HepG2 (cell line): ENCODE measurements around the gene GLRX2. TPM values are rescaled to one million over a fixed set of nuclear protein-coding genes. Genes with fewer than 3 reads are reported as not detected.
A peak's percentile ranks its signal among the peaks of the same experiment; 100 is the strongest.

ENCODE experiments used
- ETS1 ChIP-seq: sonication (generic); formaldehyde crosslinking; IDR thresholded peaks from 2 replicates; pipeline ENCODE4 v1.4.0; 2020; ENCODE audit warnings: missing genetic modification reagents
- ISX ChIP-seq: sonication (generic); formaldehyde crosslinking; conservative IDR thresholded peaks from 2 replicates; pipeline ENCODE4 v1.5.0; 2020; ENCODE audit warnings: missing genetic modification reagents
- JARID2 ChIP-seq: sonication (generic); formaldehyde crosslinking; IDR thresholded peaks from 2 replicates; pipeline ENCODE4 v1.8.1; 2023; ENCODE audit warnings: missing genetic modification reagents, inconsistent platforms; ENCODE audit not compliant: insufficient replicate concordance
- NR2F1 ChIP-seq, 2 experiments: fragments of 450-650 bp in 1 of 2; formaldehyde crosslinking in 1 of 2; IDR thresholded peaks; 2 replicates each; pipeline versions ENCODE4 v1.5.0 to v1.6.1; 2016 to 2020; ENCODE audit warnings: mild to moderate bottlenecking in 1 of 2, missing compliant biosample characterization in 1 of 2, missing genetic modification reagents in 1 of 2, moderate library complexity in 1 of 2
- POLR2AphosphoS5 ChIP-seq: IDR thresholded peaks from 2 replicates; pipeline ENCODE4 v1.6.1; 2012; ENCODE audit warnings: low read depth, low read length
- REL ChIP-seq: sonication (generic); formaldehyde crosslinking; conservative IDR thresholded peaks from 2 replicates; pipeline ENCODE4 v1.8.0; 2022; ENCODE audit warnings: mild to moderate bottlenecking, missing genetic modification reagents, moderate library complexity
- SOX6 ChIP-seq, 2 experiments: fragments of 450-650 bp in 1 of 2; sonication (generic) in 1 of 2; formaldehyde crosslinking in 1 of 2; IDR thresholded peaks; 2 replicates each; pipeline versions ENCODE4 v1.4.0 to v1.6.1; 2017 to 2020; ENCODE audit warnings: antibody characterized with exemption in 1 of 2, mild to moderate bottlenecking in 1 of 2, missing genetic modification reagents in 1 of 2
- YEATS4 ChIP-seq: sonication (generic); formaldehyde crosslinking; IDR thresholded peaks from 2 replicates; pipeline ENCODE4 v1.4.0; 2020; ENCODE audit warnings: missing genetic modification reagents, borderline replicate concordance
- ZBTB7B ChIP-seq: sonication (generic); formaldehyde crosslinking; IDR thresholded peaks from 2 replicates; pipeline ENCODE4 v1.4.0; 2020; ENCODE audit warnings: missing genetic modification reagents
- ZFP62 ChIP-seq: sonication (generic); formaldehyde crosslinking; IDR thresholded peaks from 2 replicates; pipeline ENCODE4 v1.4.0; 2020; ENCODE audit warnings: missing genetic modification reagents
- ZNF333 ChIP-seq: sonication (generic); formaldehyde crosslinking; IDR thresholded peaks from 2 replicates; pipeline ENCODE4 v1.4.0; 2020; ENCODE audit warnings: mild to moderate bottlenecking, missing genetic modification reagents, borderline replicate concordance
- ZNF367 ChIP-seq: sonication (generic); formaldehyde crosslinking; IDR thresholded peaks from 2 replicates; pipeline ENCODE4 v1.4.0; 2020; ENCODE audit warnings: missing genetic modification reagents, borderline replicate concordance
- ZNF543 ChIP-seq: sonication (generic); formaldehyde crosslinking; IDR thresholded peaks from 2 replicates; pipeline ENCODE4 v1.4.0; 2020; ENCODE audit warnings: mild to moderate bottlenecking, missing genetic modification reagents
- ZNF569 ChIP-seq: sonication (generic); formaldehyde crosslinking; IDR thresholded peaks from 2 replicates; pipeline ENCODE4 v1.5.0; 2020; ENCODE audit warnings: mild to moderate bottlenecking, missing genetic modification reagents, moderate library complexity, borderline replicate concordance
- ZNF598 ChIP-seq: sonication (generic); formaldehyde crosslinking; IDR thresholded peaks from 2 replicates; pipeline ENCODE4 v1.5.1; 2020; ENCODE audit warnings: mild to moderate bottlenecking, missing genetic modification reagents, borderline replicate concordance
- ZNF605 ChIP-seq: sonication (generic); formaldehyde crosslinking; IDR thresholded peaks from 2 replicates; pipeline ENCODE4 v1.8.0; 2022; ENCODE audit warnings: mild to moderate bottlenecking, missing genetic modification reagents
- ZNF749 ChIP-seq: sonication (generic); formaldehyde crosslinking; IDR thresholded peaks from 2 replicates; pipeline ENCODE4 v1.8.0; 2022; ENCODE audit warnings: mild to moderate bottlenecking, missing genetic modification reagents, moderate library complexity, borderline replicate concordance
- ZNF761 ChIP-seq: sonication (generic); formaldehyde crosslinking; conservative IDR thresholded peaks from 2 replicates; pipeline ENCODE4 v1.4.0; 2020; ENCODE audit warnings: mild to moderate bottlenecking, missing genetic modification reagents
- polyA plus RNA-seq, 8 experiments: library from polyadenylated mRNA; depleted of rRNA in 3 of 8; stranded (reverse) in 7 of 8; unstranded in 1 of 8; fragments of >200 nt; fragmentation: Illumina TruSeq in 4 of 8; extraction: Trizol in 4 of 8; gene quantifications; 2 replicates each; pipeline versions ENCODE4 v1.2.1 to v1.2.3, GENCODE V29; 2011 to 2016; ENCODE audit warnings: low read depth in 4 of 8, missing spikeins in 1 of 8, mixed read lengths in 1 of 8; ENCODE audit not compliant: insufficient read depth in 1 of 8
- total RNA-seq, 5 experiments: library from RNA; depleted of rRNA; stranded (reverse); fragments of >200 nt; fragmentation: Illumina TruSeq; extraction: Trizol; gene quantifications; 2 replicates each; pipeline ENCODE4 v1.2.3, GENCODE V29; 2016; ENCODE audit warnings: low read depth in 1 of 5
- TF ChIP-seq, protein P1 (sequence below): sonication (generic); formaldehyde crosslinking; IDR thresholded peaks from one replicate; pipeline ENCODE4 v1.5.1; 2020; ENCODE audit warnings: mild to moderate bottlenecking, missing genetic modification reagents; ENCODE audit errors: not compliant biosample characterization

Gene GLRX2
- total and polyA plus RNA-seq, 2 of the 13 experiments (the other 11 are each of a cell fraction or from before 2014, with no cell fraction given) = 11.9 to 39.0 TPM

GRCh38 chr1:193059282-193060114 lies 45.7 kb downstream of the GLRX2 start, which contains the start of the genes RO60 and UCHL5 (continued):
- TF ChIP-seq, protein P1, sequence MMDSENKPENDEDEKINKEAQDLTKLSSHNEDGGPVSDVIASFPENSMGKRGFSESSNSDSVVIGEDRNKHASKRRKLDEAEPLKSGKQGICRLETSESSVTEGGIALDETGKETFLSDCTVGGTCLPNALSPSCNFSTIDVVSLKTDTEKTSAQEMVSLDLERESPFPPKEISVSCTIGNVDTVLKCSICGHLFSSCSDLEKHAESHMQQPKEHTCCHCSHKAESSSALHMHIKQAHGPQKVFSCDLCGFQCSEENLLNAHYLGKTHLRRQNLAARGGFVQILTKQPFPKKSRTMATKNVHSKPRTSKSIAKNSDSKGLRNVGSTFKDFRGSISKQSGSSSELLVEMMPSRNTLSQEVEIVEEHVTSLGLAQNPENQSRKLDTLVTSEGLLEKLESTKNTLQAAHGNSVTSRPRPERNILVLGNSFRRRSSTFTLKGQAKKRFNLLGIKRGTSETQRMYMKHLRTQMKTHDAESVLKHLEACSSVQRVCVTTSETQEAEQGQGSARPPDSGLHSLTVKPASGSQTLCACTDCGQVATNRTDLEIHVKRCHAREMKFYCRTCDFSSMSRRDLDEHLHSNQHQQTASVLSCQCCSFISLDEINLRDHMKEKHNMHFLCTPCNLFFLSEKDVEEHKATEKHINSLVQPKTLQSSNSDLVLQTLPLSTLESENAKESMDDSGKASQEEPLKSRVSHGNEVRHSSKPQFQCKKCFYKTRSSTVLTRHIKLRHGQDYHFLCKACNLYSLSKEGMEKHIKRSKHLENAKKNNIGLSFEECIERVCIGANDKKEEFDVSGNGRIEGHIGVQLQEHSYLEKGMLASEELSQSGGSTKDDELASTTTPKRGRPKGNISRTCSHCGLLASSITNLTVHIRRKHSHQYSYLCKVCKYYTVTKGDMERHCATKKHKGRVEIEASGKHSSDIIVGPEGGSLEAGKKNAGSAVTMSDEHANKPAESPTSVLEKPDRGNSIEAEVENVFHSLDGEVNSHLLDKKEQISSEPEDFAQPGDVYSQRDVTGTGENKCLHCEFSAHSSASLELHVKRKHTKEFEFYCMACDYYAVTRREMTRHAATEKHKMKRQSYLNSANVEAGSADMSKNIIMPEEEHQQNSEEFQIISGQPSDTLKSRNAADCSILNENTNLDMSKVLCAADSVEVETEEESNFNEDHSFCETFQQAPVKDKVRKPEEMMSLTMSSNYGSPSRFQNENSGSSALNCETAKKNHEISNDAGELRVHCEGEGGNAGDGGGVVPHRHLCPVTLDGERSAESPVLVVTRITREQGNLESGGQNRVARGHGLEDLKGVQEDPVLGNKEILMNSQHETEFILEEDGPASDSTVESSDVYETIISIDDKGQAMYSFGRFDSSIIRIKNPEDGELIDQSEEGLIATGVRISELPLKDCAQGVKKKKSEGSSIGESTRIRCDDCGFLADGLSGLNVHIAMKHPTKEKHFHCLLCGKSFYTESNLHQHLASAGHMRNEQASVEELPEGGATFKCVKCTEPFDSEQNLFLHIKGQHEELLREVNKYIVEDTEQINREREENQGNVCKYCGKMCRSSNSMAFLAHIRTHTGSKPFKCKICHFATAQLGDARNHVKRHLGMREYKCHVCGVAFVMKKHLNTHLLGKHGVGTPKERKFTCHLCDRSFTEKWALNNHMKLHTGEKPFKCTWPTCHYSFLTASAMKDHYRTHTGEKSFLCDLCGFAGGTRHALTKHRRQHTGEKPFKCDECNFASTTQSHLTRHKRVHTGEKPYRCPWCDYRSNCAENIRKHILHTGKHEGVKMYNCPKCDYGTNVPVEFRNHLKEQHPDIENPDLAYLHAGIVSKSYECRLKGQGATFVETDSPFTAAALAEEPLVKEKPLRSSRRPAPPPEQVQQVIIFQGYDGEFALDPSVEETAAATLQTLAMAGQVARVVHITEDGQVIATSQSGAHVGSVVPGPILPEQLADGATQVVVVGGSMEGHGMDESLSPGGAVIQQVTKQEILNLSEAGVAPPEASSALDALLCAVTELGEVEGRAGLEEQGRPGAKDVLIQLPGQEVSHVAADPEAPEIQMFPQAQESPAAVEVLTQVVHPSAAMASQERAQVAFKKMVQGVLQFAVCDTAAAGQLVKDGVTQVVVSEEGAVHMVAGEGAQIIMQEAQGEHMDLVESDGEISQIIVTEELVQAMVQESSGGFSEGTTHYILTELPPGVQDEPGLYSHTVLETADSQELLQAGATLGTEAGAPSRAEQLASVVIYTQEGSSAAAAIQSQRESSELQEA (CRISPR knock-in tag) = peak; percentile 63
- TF ChIP-seq POLR2AphosphoS5 (peak; percentile 85), SOX6 (IDR thresholded peaks at IDR 0.05) (no peak), SOX6 (CRISPR knock-in tag; IDR thresholded peaks at IDR 0.05) (peak; percentile 75; the same call in 1 of the 2 replicates), ZNF749 (CRISPR knock-in tag) (peak; percentile 78; the same call in 1 of the 2 replicates), ZFP62 (0 out of 2 replicates have a peak, but pooled peaks have one; percentile 12), YEATS4 (CRISPR knock-in tag) (peak; percentile 98), ZNF598 (CRISPR knock-in tag) (0 out of 2 replicates have a peak, but pooled peaks have one; percentile 45), NR2F1 (CRISPR knock-in tag; IDR thresholded peaks at IDR 0.05) (no peak), ZBTB7B (peak; percentile 48; the same call in 1 of the 2 replicates), ZNF569 (CRISPR knock-in tag) (0 out of 2 replicates have a peak, but pooled peaks have one; percentile 22), ZNF605 (CRISPR knock-in tag) (peak; percentile 85; the same call in 1 of the 2 replicates), ZNF543 (peak; percentile 81; the same call in 1 of the 2 replicates), JARID2 (CRISPR knock-in tag) (no peak), ZNF333 (CRISPR knock-in tag) (peak; percentile 23; the same call in 1 of the 2 replicates), REL (CRISPR knock-in tag) (peak; percentile 84; the same call in 1 of the 2 replicates), ISX (CRISPR knock-in tag) (peak; percentile 87), ETS1 (CRISPR knock-in tag) (no peak), ZNF761 (CRISPR knock-in tag) (peak; percentile 29; the same call in 1 of the 2 replicates), ZNF367 (CRISPR knock-in tag) (peak; percentile 26; the same call in 1 of the 2 replicates)
